Measurements from ENCODE around the gene LHX4. TPM values are rescaled to one million over a fixed set of nuclear protein-coding genes. Genes with fewer than 3 reads are reported as not detected.
"Not testable (repeated sequence)": the region's sequence is repeated elsewhere in the genome, so short reads cannot be mapped to it uniquely, and the experiment has no call there.

The LHX4 gene
- total and polyA plus RNA-seq, 9 of the 15 experiments (the other 6 are each of a cell fraction or from before 2014, with no cell fraction given): 0.01 to 0.11 (median 0.07) TPM; not detected in 5

DNA sequence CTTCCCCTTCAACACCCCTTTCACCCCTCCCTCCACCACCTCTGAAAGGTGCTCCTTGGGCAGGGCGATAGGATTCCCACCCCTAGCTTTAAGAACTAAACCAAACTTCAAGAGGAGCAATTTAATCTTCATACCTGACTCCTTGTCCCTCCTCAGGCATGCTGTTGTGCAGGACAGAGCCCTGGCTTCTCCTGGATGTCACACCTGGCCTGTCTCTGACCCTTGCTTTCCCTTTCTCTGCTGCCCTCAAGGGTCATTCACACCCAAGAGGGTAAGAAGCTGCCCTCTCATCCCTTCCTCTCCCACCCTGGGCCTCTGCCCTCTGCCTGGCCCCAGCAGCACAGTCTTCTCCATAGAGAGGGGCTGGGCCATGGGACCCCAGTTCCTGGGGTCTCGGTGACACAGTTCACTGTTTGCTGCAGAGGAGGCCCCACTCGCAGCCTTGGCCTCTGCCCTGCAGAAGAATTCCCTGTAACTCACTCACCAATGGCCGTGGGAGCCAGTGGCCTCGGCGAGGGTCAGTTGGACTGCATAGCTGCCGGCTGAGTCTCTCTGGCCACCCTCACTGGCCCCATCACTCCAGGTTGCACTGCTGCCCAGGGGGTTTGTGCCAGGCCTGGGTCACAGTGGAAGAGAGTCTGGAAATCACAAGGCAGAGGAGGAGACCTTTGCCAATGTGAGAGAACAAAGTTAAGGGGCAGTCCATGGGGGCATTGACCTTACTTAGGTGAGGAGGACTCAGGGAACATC, 28.4 kb upstream of the LHX4 start:
- DNase-seq (ENCODE audit: extremely low read depth in 1 of 4, low spot score in 3 of 4) (no peak), FAIRE-seq (no peak), ATAC-seq (no peak)
- Histone ChIP-seq H2AFZ (ENCODE audit: low read depth, low read length) (no peak overlapping the region), H3K36me3 (ENCODE audit: control insufficient read depth, insufficient read depth, low read length) (no peaks in the 10 kb centered on the region), H4K20me1 (replicated peaks; ENCODE audit: control insufficient read depth, insufficient read depth, low read length) (no peaks in the 10 kb centered on the region), H3K4me2 (ENCODE audit: insufficient read depth, low read length) (no peak overlapping the region), H3K27me3 (ENCODE audit: control insufficient read depth in 2 of 2, insufficient read depth in 2 of 2, low read length in 2 of 2) (no peaks in the 10 kb centered on the region), H3K79me2 (ENCODE audit: control insufficient read depth, insufficient read depth, low read length) (no peaks in the 10 kb centered on the region), H3K9me3 (replicated peaks; ENCODE audit: control insufficient read depth, insufficient read depth, low read depth, low read length) (no peaks in the 10 kb centered on the region), H3K9ac (ENCODE audit: insufficient read depth in 1 of 2, low read depth in 2 of 2, low read length in 2 of 2) (no peak overlapping the region), H3K4me1 (replicated peaks in 1 of 2; ENCODE audit: control insufficient read depth in 2 of 2, insufficient read depth in 2 of 2, low read length in 2 of 2) (peaks cover 0 to 12% of the 10 kb centered on the region in 2 experiments; a peak in 2 of 5 replicates), H3K27ac (ENCODE audit: extremely low read depth, low read depth, low read length) (no peak overlapping the region), H3K4me3 (no peak overlapping the region), H3K9me1 (ENCODE audit: control insufficient read depth, insufficient read depth, low read length) (no peaks in the 10 kb centered on the region)
- WGBS (ENCODE audit: insufficient coverage, low coverage, missing lambda C conversion rate): 15% methylated on average over 7 of the region's 7 CpGs
- intact Hi-C loops (cut with micrococcal nuclease): no loop called here
- ChIA-PET CTCF (ENCODE audit: low intra/inter-chr PET ratio) (no interaction called here), POLR2A (interaction anchor here (0.7 kb wide), 1 partner anchor 1178 kb away, joined by 3 read pairs; no protein-coding TSS in a partner anchor)
- no peak for TF ChIP-seq ZNF224 (CRISPR knock-in tag; IDR thresholded peaks at IDR 0.05)
- no peak for TF ChIP-seq ZNF165 (CRISPR knock-in tag; IDR thresholded peaks at IDR 0.05; ENCODE audit: borderline replicate concordance)
- in situ Hi-C loops (cut with MboI): no loop called here
- BruUV-seq (replicated peaks): no TSS peak

DNA sequence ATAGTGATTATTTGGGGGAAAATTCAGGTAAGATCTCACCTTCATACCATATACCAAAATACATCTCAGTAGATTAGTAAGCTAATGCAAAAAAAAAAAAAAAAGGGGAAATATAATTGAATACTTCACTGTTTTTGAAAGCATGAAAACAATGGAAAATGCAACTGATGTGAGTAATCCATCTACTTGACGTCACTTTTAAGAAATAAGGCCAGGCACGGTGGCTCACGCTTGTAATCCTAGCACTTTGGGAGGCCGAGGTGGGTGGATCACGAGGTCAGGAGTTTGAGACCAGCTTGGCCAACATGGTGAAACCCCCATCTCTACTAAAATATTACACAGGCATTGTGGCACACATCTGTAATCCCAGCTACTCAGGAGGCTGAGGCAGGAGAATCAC, 27.5 kb upstream of the LHX4 start:
- POLR2A ChIA-PET: interaction anchor here (0.6 to 1.7 kb wide), 3 partner anchors 20 to 1269 kb away, joined by 3 to 5 read pairs (median 3); no protein-coding TSS in a partner anchor
- BruUV-seq (replicated peaks); H3K36me3 ChIP-seq (ENCODE audit: control insufficient read depth, insufficient read depth, low read length); H3K9ac ChIP-seq (ENCODE audit: insufficient read depth in 1 of 2, low read depth in 2 of 2, low read length in 2 of 2); H3K79me2 ChIP-seq (ENCODE audit: control insufficient read depth, insufficient read depth, low read length); H3K4me3 ChIP-seq; H3K27ac ChIP-seq (ENCODE audit: extremely low read depth, low read depth, low read length); ATAC-seq; H3K4me2 ChIP-seq (ENCODE audit: insufficient read depth, low read length); intact Hi-C loops (cut with micrococcal nuclease); H4K20me1 ChIP-seq (replicated peaks; ENCODE audit: control insufficient read depth, insufficient read depth, low read length); FAIRE-seq; H3K9me3 ChIP-seq (replicated peaks; ENCODE audit: control insufficient read depth, insufficient read depth, low read depth, low read length); DNase-seq (ENCODE audit: extremely low read depth in 1 of 4, low spot score in 3 of 4); H3K9me1 ChIP-seq (ENCODE audit: control insufficient read depth, insufficient read depth, low read length); CTCF ChIA-PET (ENCODE audit: low intra/inter-chr PET ratio); H2AFZ ChIP-seq (ENCODE audit: low read depth, low read length); in situ Hi-C loops (cut with MboI); H3K27me3 ChIP-seq (ENCODE audit: control insufficient read depth in 2 of 2, insufficient read depth in 2 of 2, low read length in 2 of 2); H3K4me1 ChIP-seq (replicated peaks in 1 of 2; ENCODE audit: control insufficient read depth in 2 of 2, insufficient read depth in 2 of 2, low read length in 2 of 2): not testable (repeated sequence)
- 33% methylated on average over 5 of the region's 5 CpGs for WGBS (ENCODE audit: insufficient coverage, low coverage, missing lambda C conversion rate)

Data from K562 (cell line).